Activated T-cell treated with anti-CD3 and anti-CD28 coated beads, Interleukin-2, amount 50 U/mL, for 72 hours (primary cell): ENCODE data around the gene NDUFB11. TPM values are rescaled to one million over a fixed set of nuclear protein-coding genes. Genes with fewer than 3 reads are reported as not detected.
A peak's percentile ranks its signal among the peaks of the same experiment; 100 is the strongest.

Source experiments
- ATAC-seq, 2 donors: fragments of 150-1000 bp; cut with Tn5 transposase; replicated peaks in 1 of 2; 2 replicates each; pipeline ENCODE4 v1.10.0; 2021; ENCODE audit warnings: moderate library complexity in 2 of 2, mild to moderate bottlenecking in 1 of 2
- DNase-seq, 2 donors: peaks; one replicate each; pipeline ENCODE4 v3.0.0; 2021 to 2022; ENCODE audit warnings: mixed read lengths in 1 of 2
- H3K27ac Mint-ChIP-seq: one replicate; pipeline ENCODE4 v1.8.0; 2022; ENCODE audit warnings: mild to moderate bottlenecking, moderate library complexity, mixed read lengths
- H3K27me3 Mint-ChIP-seq: one replicate; pipeline ENCODE4 v1.8.0; 2022; ENCODE audit warnings: low read depth, mixed read lengths
- H3K36me3 Mint-ChIP-seq, 2 donors: one replicate each; pipeline ENCODE4 v1.8.0; 2022; ENCODE audit warnings: mixed read lengths in 2 of 2, mild to moderate bottlenecking in 1 of 2; ENCODE audit not compliant: insufficient read depth in 2 of 2
- H3K4me1 Mint-ChIP-seq: one replicate; pipeline ENCODE4 v1.8.0; 2022; ENCODE audit warnings: low read depth, mixed read lengths
- H3K4me3 Mint-ChIP-seq, 2 donors: one replicate each; pipeline ENCODE4 v1.8.0; 2022; ENCODE audit warnings: mild to moderate bottlenecking in 2 of 2, mixed read lengths in 2 of 2, moderate library complexity in 2 of 2
- H3K9me3 Mint-ChIP-seq, 2 donors: one replicate each; pipeline ENCODE4 v1.8.0; 2022; ENCODE audit warnings: mixed read lengths in 2 of 2
- total RNA-seq, 2 donors: library from RNA; stranded (reverse); gene quantifications; one replicate each; pipeline ENCODE4 v1.2.3, GENCODE V29; 2022

Gene NDUFB11
- total RNA-seq, 2 donors from 2014 or later = 66.7 to 84.3 TPM

DNA sequence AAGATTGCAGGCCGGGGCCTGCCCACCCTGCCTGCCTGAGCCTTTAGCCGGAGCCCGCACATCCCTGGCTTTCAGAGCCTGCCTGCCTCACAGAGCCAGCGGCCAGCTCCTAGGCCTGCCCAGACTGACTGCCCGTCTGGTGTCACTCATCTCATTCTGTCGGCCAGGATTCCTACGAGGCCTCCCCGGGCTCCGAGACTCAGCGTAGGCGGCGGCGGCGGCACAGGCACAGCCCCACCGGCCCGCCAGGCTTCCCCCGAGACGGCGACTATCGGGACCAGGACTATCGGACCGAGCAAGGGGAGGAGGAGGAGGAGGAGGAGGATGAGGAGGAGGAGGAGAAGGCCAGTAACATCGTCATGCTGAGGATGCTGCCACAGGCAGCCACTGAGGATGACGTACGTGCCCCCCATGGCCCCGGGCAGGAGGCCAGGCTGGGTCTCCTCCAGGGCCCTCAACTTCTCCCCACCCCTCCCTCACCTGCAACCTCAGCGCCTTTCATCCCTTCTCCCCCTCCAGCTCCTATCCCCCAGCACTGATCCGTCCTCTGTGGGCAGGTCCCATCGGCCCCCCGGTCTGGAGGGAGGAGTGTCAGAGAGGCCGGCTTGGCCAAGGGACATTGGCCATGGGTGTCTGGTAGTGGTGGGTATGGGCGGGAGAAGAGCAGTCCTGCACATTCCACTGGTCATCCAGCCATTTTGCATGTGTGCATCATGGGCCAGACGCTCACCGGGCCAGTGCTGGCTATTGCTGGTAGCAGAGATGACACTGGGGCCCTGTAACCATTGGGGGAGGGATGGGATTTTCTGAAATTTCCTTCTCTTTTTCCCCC is 26.6 kb upstream of the NDUFB11 start:
- Mint-ChIP-seq H3K36me3 (peaks cover 6 to 7% of the 10 kb centered on the region in 2 donors), H3K27me3 (peaks cover 15% of the 10 kb centered on the region)
- no peak for DNase-seq

DNA sequence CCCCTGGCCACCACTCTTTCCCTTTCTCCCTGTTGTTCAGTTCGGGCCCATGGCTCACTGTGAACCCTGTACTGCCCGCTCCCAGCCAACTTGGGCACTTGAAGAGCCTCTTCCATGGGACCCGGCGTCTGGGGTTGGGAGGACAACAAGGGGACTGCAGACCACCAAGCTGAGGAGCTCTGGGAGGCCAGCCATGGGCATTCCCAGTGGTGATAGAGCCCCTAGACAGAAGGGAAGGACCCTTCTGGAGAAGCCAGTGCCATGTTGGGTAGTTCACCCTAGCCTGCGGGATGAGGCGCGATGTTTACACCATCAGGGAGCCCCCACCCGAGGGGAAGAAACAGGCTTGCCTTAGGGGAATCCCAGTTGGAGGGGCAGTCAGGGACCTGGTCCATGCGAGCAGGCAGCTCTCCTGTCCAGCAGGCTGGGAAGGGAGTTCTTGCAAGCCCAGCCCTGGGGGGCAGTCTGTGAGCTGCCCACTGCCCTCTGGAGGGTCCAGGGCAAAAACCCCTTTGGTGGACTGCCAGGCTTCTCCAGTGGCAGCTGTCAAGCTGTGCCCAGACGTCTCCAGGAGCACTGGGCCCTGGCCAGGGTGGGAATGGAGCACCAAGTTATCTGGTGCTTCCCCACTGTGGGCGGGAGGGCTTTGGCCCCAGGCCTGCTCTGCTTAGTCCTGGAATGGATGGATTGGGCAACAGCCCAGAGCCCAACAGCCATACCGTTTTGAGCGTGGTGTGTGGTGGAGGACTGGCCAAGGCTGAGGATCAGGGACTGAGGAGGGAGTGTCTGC is 25.4 kb upstream of the NDUFB11 start:
- peaks cover 6 to 7% of the 10 kb centered on the region in 2 donors for H3K36me3 Mint-ChIP-seq
- DNase-seq = no peak
- no peak for ATAC-seq

More for the DNA sequence above, 26.6 kb upstream of the NDUFB11 start:
- Mint-ChIP-seq H3K9me3 (no peaks in the 10 kb centered on the region), H3K4me1 (no peaks in the 10 kb centered on the region), H3K4me3 (no peak overlapping the region), H3K27ac (peak overlapping the region; percentile 68)
- no peak for ATAC-seq

DNA sequence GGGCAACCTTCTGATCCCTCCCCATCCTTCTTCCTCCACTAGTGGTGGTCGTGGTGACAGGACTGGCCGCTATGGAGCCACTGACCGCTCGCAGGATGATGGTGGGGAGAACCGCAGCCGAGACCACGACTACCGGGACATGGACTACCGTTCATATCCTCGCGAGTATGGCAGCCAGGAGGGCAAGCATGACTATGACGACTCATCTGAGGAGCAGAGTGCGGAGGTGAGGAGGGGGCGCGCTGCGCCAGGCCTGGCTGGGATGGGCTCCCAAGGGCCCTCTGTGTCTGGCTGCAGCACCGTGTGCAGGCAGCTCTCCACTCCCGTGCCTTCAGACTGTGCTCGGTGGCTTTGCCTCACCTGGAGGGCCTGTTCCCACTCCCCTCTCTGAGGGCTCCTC is 24.8 kb upstream of the NDUFB11 start:
- Mint-ChIP-seq H3K27me3 (peaks cover 15% of the 10 kb centered on the region), H3K9me3 (no peaks in the 10 kb centered on the region), H3K4me3 (no peak overlapping the region), H3K36me3 (peaks cover 7% of the 10 kb centered on the region in 2 donors), H3K27ac (no peak overlapping the region), H3K4me1 (no peaks in the 10 kb centered on the region)
- DNase-seq = no peak
- ATAC-seq = no peak

More for the DNA sequence above, 25.4 kb upstream of the NDUFB11 start:
- Mint-ChIP-seq H3K4me1 (no peaks in the 10 kb centered on the region), H3K27me3 (peaks cover 15% of the 10 kb centered on the region), H3K4me3 (no peak overlapping the region), H3K9me3 (no peaks in the 10 kb centered on the region), H3K27ac (no peak overlapping the region)

DNA sequence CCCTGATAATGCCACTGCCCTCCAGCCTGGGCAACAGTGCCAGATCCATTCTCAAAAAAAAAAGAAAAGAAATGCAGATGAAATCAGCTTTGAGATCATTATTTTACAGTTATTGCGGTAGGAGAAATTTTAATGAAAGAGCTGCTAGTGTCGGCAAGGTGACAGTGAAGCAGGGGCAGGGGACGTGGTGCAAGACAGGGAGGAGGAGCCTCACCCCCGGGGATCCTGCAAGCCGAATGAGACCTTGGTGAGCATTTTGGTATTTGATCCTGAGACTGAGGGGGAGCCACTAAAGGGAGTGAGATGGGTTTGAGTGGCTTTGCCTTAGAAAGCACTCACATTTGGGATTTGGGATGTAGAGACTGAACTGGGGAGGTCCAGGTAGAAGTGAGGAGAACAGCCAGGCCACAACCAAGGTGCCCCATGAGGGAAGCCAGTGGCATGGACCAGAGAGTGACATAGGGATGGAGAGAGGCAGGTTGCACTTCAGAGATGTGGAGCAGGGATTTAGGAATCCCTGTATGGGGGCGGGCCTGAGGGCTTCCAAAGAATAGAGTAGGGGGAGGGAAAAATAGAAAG is 24.1 kb upstream of the NDUFB11 start:
- peaks cover 5 to 10% of the 10 kb centered on the region in 2 donors for H3K36me3 Mint-ChIP-seq
- ATAC-seq (no peak), DNase-seq (no peak)
- peaks cover 15% of the 10 kb centered on the region for H3K27me3 Mint-ChIP-seq
- H3K4me3 Mint-ChIP-seq = no peak overlapping the region
- no peaks in the 10 kb centered on the region for H3K9me3 Mint-ChIP-seq
- H3K4me1 Mint-ChIP-seq = no peaks in the 10 kb centered on the region
- H3K27ac Mint-ChIP-seq = peak overlapping the region; percentile 1

DNA sequence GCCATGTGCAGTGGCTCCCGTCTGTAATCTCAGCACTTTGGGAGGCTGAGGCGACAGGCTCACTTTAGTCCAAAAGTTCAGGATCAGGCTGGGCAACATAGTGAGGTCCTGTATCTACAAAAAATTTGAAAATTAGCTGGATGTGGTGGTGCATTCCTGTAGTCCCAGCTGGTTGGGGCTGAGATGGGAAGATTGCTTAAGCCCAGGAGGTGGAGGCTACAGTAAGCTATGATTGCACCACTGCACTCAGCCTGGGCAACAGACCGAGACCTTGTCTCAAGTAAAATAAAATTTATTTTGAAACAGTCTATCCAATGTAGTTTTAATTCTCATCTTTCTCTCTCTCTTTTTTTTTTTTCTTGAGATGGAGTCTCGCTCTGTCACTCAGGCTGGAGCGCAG is 21.6 kb upstream of the NDUFB11 start:
- H3K36me3 Mint-ChIP-seq = peaks cover 5 to 15% of the 10 kb centered on the region in 2 donors
- no peak overlapping the region for H3K27ac Mint-ChIP-seq

DNA sequence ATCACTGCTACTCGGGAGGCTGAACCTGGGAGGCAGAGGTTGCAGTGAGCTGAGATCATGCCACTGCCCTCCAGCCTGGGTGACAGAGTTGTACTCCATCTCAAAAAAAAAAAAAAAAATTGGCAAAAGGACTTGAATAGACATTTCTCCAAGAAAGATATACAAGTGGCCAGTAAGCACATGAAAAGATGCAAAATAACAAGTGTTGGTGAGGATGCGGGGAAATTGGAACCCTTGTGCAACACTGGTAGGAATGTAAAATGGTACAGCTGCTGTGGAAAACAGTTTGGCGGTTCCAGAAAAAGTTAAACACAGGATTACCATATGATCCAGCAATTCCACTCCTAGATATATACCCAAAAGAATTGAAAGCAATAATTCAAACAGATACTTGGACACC is 19.9 kb upstream of the NDUFB11 start:
- Mint-ChIP-seq H3K36me3 (peaks cover 5 to 19% of the 10 kb centered on the region in 2 donors), H3K9me3 (no peaks in the 10 kb centered on the region), H3K4me1 (no peaks in the 10 kb centered on the region), H3K4me3 (no peak overlapping the region), H3K27me3 (peaks cover 15% of the 10 kb centered on the region), H3K27ac (no peak overlapping the region)
- DNase-seq (no peak), ATAC-seq (no peak)

More for the DNA sequence above, 21.6 kb upstream of the NDUFB11 start:
- Mint-ChIP-seq H3K9me3 (no peaks in the 10 kb centered on the region), H3K4me3 (no peak overlapping the region), H3K4me1 (no peaks in the 10 kb centered on the region), H3K27me3 (peaks cover 15% of the 10 kb centered on the region)
- ATAC-seq = no peak
- DNase-seq = no peak

DNA sequence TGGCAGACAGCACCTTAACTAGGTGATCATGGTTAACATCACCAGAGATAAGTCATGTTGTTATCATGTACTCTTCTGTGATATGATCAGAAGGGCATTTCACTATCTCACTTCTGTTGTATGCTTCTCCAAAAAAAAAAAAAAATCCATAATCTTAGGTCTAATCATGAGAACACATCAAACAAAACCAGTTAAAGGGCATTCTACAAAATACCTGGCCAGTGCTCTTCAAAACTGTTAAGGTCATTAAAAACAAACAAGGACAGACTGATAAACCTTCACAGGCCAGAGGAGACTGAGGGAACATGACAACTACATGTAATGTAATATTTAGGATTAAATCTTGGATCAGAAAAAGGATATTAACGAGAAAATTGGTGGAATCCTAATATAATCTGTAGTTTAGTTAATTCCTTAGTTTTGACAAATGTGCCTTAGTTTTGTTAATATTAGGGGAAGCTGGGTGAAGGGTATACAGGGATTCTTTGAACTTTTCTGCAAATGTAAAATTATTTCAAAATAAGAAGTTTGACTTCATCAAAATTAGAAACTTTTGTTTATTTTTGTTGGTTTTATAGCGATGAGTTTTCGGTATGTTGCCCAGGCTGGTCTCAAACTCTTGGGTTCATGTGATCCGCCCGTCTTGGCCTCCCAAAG is 18.6 kb upstream of the NDUFB11 start:
- no peak for ATAC-seq
- no peaks in the 10 kb centered on the region for H3K9me3 Mint-ChIP-seq
- no peak overlapping the region for H3K27ac Mint-ChIP-seq

DNA sequence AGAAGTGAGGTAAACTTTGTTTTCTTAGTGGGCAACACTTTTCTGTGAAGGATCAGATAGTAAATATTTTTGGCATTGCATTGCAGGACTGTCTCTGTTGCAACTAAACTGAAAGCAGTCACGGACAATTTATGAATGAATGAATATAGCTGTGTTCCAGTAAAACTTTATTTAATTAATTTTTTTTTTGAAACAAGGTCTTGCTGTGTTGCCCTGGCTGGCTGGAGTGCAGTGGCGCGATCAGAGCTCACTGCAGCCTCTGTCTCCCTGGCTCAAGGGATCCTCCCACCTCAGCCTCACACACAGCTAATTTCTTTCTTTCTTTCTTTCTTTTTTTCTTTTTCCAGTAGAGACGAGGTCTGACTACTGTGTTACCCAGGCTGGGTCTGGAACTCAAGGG is 16.3 kb upstream of the NDUFB11 start:
- DNase-seq (no peak), ATAC-seq (no peak)
- Mint-ChIP-seq H3K27ac (no peak overlapping the region), H3K27me3 (no peaks in the 10 kb centered on the region), H3K9me3 (no peaks in the 10 kb centered on the region), H3K36me3 (peaks cover 4 to 14% of the 10 kb centered on the region in 2 donors), H3K4me3 (no peak overlapping the region), H3K4me1 (no peaks in the 10 kb centered on the region)

More for the DNA sequence above, 18.6 kb upstream of the NDUFB11 start:
- peaks cover 1 to 14% of the 10 kb centered on the region in 2 donors for H3K36me3 Mint-ChIP-seq
- H3K27me3 Mint-ChIP-seq = peaks cover 6% of the 10 kb centered on the region
- DNase-seq = no peak
- no peak overlapping the region for H3K4me3 Mint-ChIP-seq
- no peaks in the 10 kb centered on the region for H3K4me1 Mint-ChIP-seq

DNA sequence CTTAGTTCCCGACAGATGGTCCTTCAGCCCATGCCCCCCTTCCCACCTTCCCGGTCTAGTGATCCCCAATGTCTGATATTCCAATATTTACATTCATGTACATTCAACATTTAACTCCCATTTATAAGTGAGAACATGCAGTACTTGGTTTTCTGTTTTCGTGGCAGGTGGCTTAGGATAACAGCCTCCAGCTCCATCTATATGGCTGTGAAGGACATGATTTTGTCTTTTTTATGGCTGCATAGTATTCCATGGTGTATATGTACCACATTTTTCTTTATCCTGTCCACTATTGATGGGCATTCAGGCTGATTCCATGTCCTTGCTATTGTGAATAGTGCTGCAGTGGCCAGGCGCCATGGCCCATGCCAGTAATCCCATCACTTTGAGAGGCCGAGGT is 14.3 kb upstream of the NDUFB11 start:
- no peaks in the 10 kb centered on the region for H3K4me1 Mint-ChIP-seq
- H3K36me3 Mint-ChIP-seq = peaks cover 3 to 11% of the 10 kb centered on the region in 2 donors
- ATAC-seq = no peak
- no peak overlapping the region for H3K27ac Mint-ChIP-seq
- no peaks in the 10 kb centered on the region for H3K27me3 Mint-ChIP-seq
- no peak for DNase-seq
- H3K9me3 Mint-ChIP-seq = no peaks in the 10 kb centered on the region
- no peak overlapping the region for H3K4me3 Mint-ChIP-seq

DNA sequence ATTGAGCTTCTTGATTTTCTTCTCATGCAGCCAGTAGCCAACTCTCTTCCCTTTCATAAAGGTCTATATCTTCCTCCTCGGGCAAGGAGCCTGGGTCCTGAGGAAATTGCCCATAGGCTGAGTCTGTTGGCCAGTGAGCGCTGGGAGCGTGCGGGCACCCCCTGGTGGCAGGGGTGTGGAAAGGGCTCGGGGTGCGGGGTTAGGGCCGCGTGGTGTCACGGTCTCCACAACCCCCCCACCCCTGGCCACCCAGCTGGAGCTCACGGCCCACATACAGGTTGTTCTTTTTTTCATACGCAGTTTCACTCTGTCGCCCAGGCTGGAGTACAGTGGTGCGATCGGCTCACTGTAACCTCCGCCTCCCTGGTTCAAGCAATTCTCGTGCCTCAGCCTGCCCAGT is 13.6 kb upstream of the NDUFB11 start:
- no peaks in the 10 kb centered on the region for H3K9me3 Mint-ChIP-seq
- no peak overlapping the region for H3K27ac Mint-ChIP-seq
- no peak overlapping the region for H3K4me3 Mint-ChIP-seq
- no peaks in the 10 kb centered on the region for H3K4me1 Mint-ChIP-seq
- H3K36me3 Mint-ChIP-seq = peaks cover 3 to 11% of the 10 kb centered on the region in 2 donors
- DNase-seq (no peak), ATAC-seq (no peak)
- H3K27me3 Mint-ChIP-seq = no peaks in the 10 kb centered on the region

DNA sequence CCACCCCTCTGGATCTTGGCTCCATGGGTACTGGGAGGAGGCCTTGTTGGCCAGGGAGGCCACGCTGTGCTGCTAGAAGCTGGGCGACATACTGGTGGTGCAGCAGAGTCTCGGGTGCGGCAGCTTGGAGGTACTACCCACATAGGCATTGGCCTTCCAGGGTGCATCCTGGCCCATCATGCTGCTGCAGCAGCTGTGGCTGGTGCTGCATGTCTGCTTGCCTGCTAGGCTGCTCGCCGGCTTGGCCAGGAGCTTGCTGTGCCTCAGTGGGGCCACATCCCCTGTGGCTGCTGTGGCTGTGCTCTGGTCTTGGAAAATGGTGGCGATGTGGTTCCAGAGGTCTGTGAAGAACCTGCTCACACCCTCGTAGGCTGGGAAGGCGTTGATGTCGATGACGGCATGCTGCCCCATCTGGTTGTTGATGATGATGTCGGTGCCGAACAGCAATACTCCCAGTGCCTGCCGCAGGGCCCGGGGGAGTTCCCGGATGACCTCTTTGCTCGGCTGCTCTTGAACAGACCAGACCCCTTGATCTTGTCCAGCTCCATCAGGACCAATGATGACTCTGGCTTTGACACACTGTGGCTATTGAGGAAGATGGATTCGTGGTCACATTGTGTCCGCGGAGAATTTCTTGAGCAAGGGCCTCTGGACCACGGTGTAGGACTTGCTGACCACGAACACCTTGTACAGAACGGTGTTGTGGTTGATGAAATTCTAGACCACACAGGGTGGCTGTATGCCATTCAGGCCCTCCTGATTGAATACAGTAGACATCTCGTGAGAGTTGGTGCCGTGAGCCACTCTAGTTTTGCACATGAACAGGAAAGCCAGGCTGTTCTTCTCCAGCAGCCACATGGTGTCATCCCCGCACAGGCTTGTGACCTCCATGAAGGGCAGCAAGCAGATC is 12.4 kb upstream of the NDUFB11 start:
- Mint-ChIP-seq H3K27ac (no peak overlapping the region), H3K4me3 (no peak overlapping the region), H3K9me3 (no peaks in the 10 kb centered on the region), H3K27me3 (no peaks in the 10 kb centered on the region), H3K36me3 (peaks cover 3 to 6% of the 10 kb centered on the region in 2 donors), H3K4me1 (no peaks in the 10 kb centered on the region)
- DNase-seq (no peak), ATAC-seq (no peak)

DNA sequence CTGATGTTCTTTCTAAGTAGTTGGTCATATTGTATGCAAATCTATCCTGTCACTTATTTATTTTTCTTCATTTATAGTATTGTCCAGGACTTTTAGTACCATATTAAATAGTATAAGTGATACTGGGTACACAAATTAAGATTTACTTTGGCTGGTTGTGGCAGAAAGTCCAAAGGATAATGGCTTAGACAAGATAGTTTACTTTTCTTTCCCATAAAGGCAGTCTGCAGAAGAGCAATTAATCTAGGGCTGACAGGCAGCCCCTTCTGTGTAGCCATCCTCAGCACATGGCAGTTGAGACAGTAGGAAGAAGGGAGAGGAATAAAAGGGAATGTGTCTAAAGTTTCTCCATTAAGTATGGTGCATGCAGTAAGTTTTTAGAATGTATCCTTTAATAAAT is 6.9 kb upstream of the NDUFB11 start:
- ATAC-seq (no peak), DNase-seq (no peak)
- peaks cover 4 to 14% of the 10 kb centered on the region in 2 donors for H3K36me3 Mint-ChIP-seq
- H3K4me3 Mint-ChIP-seq = no peak overlapping the region
- peaks cover 27% of the 10 kb centered on the region for H3K4me1 Mint-ChIP-seq
- no peaks in the 10 kb centered on the region for H3K9me3 Mint-ChIP-seq
- no peaks in the 10 kb centered on the region for H3K27me3 Mint-ChIP-seq
- peak overlapping the region; percentile 38 for H3K27ac Mint-ChIP-seq
